MM.1S (cell line): Measurements from ENCODE around the gene BSN.

Experiments used
- CTCF ChIP-seq: fragments of 300-600 bp; sonication (generic); IDR thresholded peaks from 2 replicates; pipeline ENCODE4 v1.5.1; 2016; ENCODE audit warnings: antibody characterized with exemption, low read length, mixed read lengths
- EZH2 ChIP-seq: fragments of 300-600 bp; sonication (generic); optimal IDR thresholded peaks from 2 replicates; pipeline ENCODE3; 2017; ENCODE audit warnings: low read depth, mild to moderate bottlenecking, antibody characterized with exemption, low read length, mixed read lengths
- EZH2phosphoT487 ChIP-seq: fragments of 300-600 bp; sonication (generic); IDR thresholded peaks from 2 replicates; pipeline ENCODE4 v1.6.1; 2018; ENCODE audit warnings: antibody characterized with exemption, low read length

- TF ChIP-seq CTCF (no peak), EZH2phosphoT487 (no peak), EZH2 (no peak)
Observed at GRCh38 chr3:49716169-49716568, 161.9 kb downstream of the BSN start.
